Keratinocyte (primary cell): ENCODE measurements around the gene PPP3CB. TPM values are rescaled to one million over a fixed set of nuclear protein-coding genes. Genes with fewer than 3 reads are reported as not detected.

Experiments used
- DNase-seq: peaks from one replicate; pipeline ENCODE4 v3.0.0-alpha.2; 2011; ENCODE audit warnings: low read depth, missing footprints, low spot score
- FAIRE-seq: peaks from 2 replicates; lab custom pipeline; 2011; peaks lifted over from hg19 to GRCh38; lab: Jason Lieb, UNC
- H2AFZ ChIP-seq: 2 replicates; pipeline ENCODE4 v1.6.0; 2012; ENCODE audit warnings: low read length, control low read depth, inconsistent platforms; ENCODE audit not compliant: control insufficient read depth
- H3K27ac ChIP-seq: 2 replicates; pipeline ENCODE4 v1.5.1; 2011; ENCODE audit warnings: low read length; ENCODE audit not compliant: control insufficient read depth, insufficient read depth
- H3K27me3 ChIP-seq: 3 replicates; pipeline ENCODE4 v1.6.0; 2011; ENCODE audit warnings: low read length; ENCODE audit not compliant: control insufficient read depth, insufficient read depth; ENCODE audit errors: extremely low read depth
- H3K36me3 ChIP-seq, 2 experiments: 2 replicates in 1 of 2; 3 replicates in 1 of 2; pipeline ENCODE4 v1.5.1; 2011; ENCODE audit warnings: low read length in 2 of 2, mild to moderate bottlenecking in 1 of 2; ENCODE audit not compliant: control insufficient read depth in 2 of 2, insufficient read depth in 2 of 2; ENCODE audit errors: extremely low read depth in 1 of 2
- H3K4me1 ChIP-seq: 3 replicates; pipeline ENCODE4 v1.5.1; 2011; ENCODE audit warnings: low read length; ENCODE audit not compliant: control insufficient read depth, insufficient read depth; ENCODE audit errors: extremely low read depth
- H3K4me2 ChIP-seq: 3 replicates; pipeline ENCODE4 v1.6.0; 2011; ENCODE audit warnings: low read depth, low read length; ENCODE audit not compliant: control insufficient read depth, insufficient read depth; ENCODE audit errors: extremely low read depth
- H3K4me3 ChIP-seq, 3 experiments: fragments of 200-600 bp in 1 of 3; sonication (generic) in 1 of 3; 2 replicates in 2 of 3; 3 replicates in 1 of 3; pipeline ENCODE4 v1.5.1; 2011 to 2016; ENCODE audit warnings: low read length in 3 of 3, mild to moderate bottlenecking in 3 of 3, control low read depth in 2 of 3, inconsistent platforms in 1 of 3, low read depth in 1 of 3, mixed read lengths in 1 of 3, mixed run types in 1 of 3, moderate library complexity in 1 of 3; ENCODE audit not compliant: control insufficient read depth in 2 of 3, insufficient read depth in 2 of 3; ENCODE audit errors: extremely low read depth in 1 of 3
- H3K79me2 ChIP-seq: 2 replicates; pipeline ENCODE4 v1.6.0; 2012; ENCODE audit warnings: low read length; ENCODE audit not compliant: control insufficient read depth, insufficient read depth
- H3K9ac ChIP-seq: 3 replicates; pipeline ENCODE4 v1.6.0; 2011; ENCODE audit warnings: low read length; ENCODE audit not compliant: control insufficient read depth, insufficient read depth; ENCODE audit errors: extremely low read depth
- H3K9me1 ChIP-seq: 3 replicates; pipeline ENCODE4 v1.6.0; 2011; ENCODE audit warnings: low read length; ENCODE audit not compliant: control insufficient read depth, insufficient read depth; ENCODE audit errors: extremely low read depth
- H3K9me3 ChIP-seq: 2 replicates; pipeline ENCODE4 v1.5.1; 2012; ENCODE audit warnings: low read depth, low read length; ENCODE audit not compliant: control insufficient read depth
- H4K20me1 ChIP-seq: 3 replicates; pipeline ENCODE4 v1.6.0; 2011; ENCODE audit warnings: low read length; ENCODE audit not compliant: control insufficient read depth, insufficient read depth; ENCODE audit errors: extremely low read depth
- CTCF ChIP-seq, 3 experiments: IDR thresholded peaks in 1 of 3; conservative IDR thresholded peaks in 1 of 3; optimal IDR thresholded peaks in 1 of 3; 2 replicates in 2 of 3; 3 replicates in 1 of 3; pipeline versions ENCODE3 to v1.5.1; 2011; ENCODE audit warnings: low read length in 3 of 3, mild to moderate bottlenecking in 3 of 3, moderate library complexity in 2 of 3, control low read depth in 1 of 3, inconsistent platforms in 1 of 3; ENCODE audit not compliant: insufficient read depth in 2 of 3; ENCODE audit errors: extremely low read depth in 1 of 3
- EZH2 ChIP-seq: IDR thresholded peaks from one replicate; pipeline ENCODE4 v1.6.1; 2012; ENCODE audit warnings: inconsistent platforms, mild to moderate bottlenecking, low read length, moderate library complexity
- dilution Hi-C: fragments of 300-500 bp; cut with MboI; formaldehyde crosslinking; loops from one replicate; pipeline ENCODE4 v1.7.0; 2020; ENCODE audit warnings: low sequenced_read_pairs; ENCODE audit not compliant: extremely low pct_ligation_motif_present
- polyA plus RNA-seq, 5 experiments: library from polyadenylated mRNA; depleted of rRNA in 3 of 5; stranded (reverse) in 3 of 5; stranded (forward) in 1 of 5; unstranded in 1 of 5; fragments of >200 nt; gene quantifications; 1 replicate in 1 of 5; 2 replicates in 3 of 5; 3 replicates in 1 of 5; pipeline versions ENCODE4 v1.2.1 to v1.2.3, GENCODE V29; 2011 to 2012; ENCODE audit warnings: missing spikeins in 2 of 5, low read depth in 1 of 5, low replicate concordance in 1 of 5

The PPP3CB gene
- polyA plus RNA-seq, 1 donor (not counting 4 experiments of a cell fraction or from before 2014, with no cell fraction given) = 23.5 TPM

- Histone ChIP-seq H4K20me1 (no peaks in the 10 kb centered on the region), H3K27ac (no peak overlapping the region), H3K9me3 (no peaks in the 10 kb centered on the region), H3K9me1 (no peaks in the 10 kb centered on the region), H3K27me3 (no peaks in the 10 kb centered on the region), H3K4me2 (no peak overlapping the region), H2AFZ (no peak overlapping the region), H3K4me1 (peaks cover 8% of the 10 kb centered on the region), H3K79me2 (no peaks in the 10 kb centered on the region), H3K9ac (no peak overlapping the region), H3K4me3 (no peak overlapping the region), H3K36me3 (no peaks in the 10 kb centered on the region)
- TF ChIP-seq CTCF (optimal IDR thresholded peaks at IDR 0.05 in 1 of 3, IDR thresholded peaks at IDR 0.05 in 1 of 3, conservative IDR thresholded peaks at IDR 0.05 in 1 of 3; ENCODE audit: extremely low read depth in 1 of 3, insufficient read depth in 2 of 3, low read length in 3 of 3) = no peak
- TF ChIP-seq EZH2 = no peak
- FAIRE-seq = no peak
- dilution Hi-C loops = no loop called here
- DNase-seq = no peak
These were observed 26.4 kb upstream of the PPP3CB start for GRCh38 chr10:73522263-73522662.

DNA sequence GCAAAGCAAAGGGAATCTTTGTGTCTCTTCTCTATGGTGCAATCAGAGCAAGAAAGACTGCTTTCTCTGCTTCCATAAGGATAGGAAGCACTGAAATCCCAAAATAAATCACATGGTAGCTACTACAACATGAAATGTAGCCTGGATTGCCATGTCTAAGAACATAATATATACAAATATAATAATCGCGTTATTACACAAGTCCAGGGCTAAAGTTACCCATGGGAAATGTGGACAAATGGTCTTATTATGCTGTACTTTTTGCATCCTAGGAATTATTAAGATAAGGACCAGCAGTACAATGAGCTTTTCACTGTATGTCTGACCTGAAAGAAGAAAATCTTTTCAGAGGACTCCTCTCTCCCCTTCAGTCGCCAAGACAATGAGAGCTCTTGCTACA is 23.5 kb upstream of the PPP3CB start:
- FAIRE-seq = no peak
- H3K4me3 ChIP-seq = no peak overlapping the region
- no peak for TF ChIP-seq EZH2
- no peak for TF ChIP-seq CTCF (optimal IDR thresholded peaks at IDR 0.05 in 1 of 3, IDR thresholded peaks at IDR 0.05 in 1 of 3, conservative IDR thresholded peaks at IDR 0.05 in 1 of 3; ENCODE audit: extremely low read depth in 1 of 3, insufficient read depth in 2 of 3, low read length in 3 of 3)
- no peak for DNase-seq
- H3K36me3 ChIP-seq = no peaks in the 10 kb centered on the region
- H3K9me3 ChIP-seq = no peaks in the 10 kb centered on the region
- H3K27me3 ChIP-seq = no peaks in the 10 kb centered on the region
- H3K27ac ChIP-seq = no peak overlapping the region
- no peaks in the 10 kb centered on the region for H4K20me1 ChIP-seq
- H3K4me1 ChIP-seq = peaks cover 10% of the 10 kb centered on the region
- no peak overlapping the region for H2AFZ ChIP-seq
- dilution Hi-C loops = no loop called here
- no peak overlapping the region for H3K9ac ChIP-seq
- H3K4me2 ChIP-seq = no peak overlapping the region
- no peaks in the 10 kb centered on the region for H3K79me2 ChIP-seq
- H3K9me1 ChIP-seq = no peaks in the 10 kb centered on the region
